IPS DF 6.9 (cell line): Measurements from ENCODE around the gene NLRC4.
"Not testable (repeated sequence)": the region's sequence is repeated elsewhere in the genome, so short reads cannot be mapped to it uniquely, and the experiment has no call there.

Source experiments
- DNase-seq: peaks from one replicate; pipeline ENCODE4 v3.0.0-alpha.2; 2013; ENCODE audit warnings: low read depth, low spot score
- H3K27ac ChIP-seq: one replicate; pipeline ENCODE4 v1.5.1; 2013; ENCODE audit warnings: low read length, control low read depth
- H3K27me3 ChIP-seq: 2 replicates; pipeline ENCODE4 v1.6.1; 2013; ENCODE audit warnings: mild to moderate bottlenecking, low read length; ENCODE audit not compliant: control insufficient read depth, insufficient read depth
- H3K36me3 ChIP-seq: 2 replicates; pipeline ENCODE4 v1.6.1; 2013; ENCODE audit warnings: low read length; ENCODE audit not compliant: control insufficient read depth, insufficient read depth
- H3K4me1 ChIP-seq: 2 replicates; pipeline ENCODE4 v1.6.1; 2013; ENCODE audit warnings: low read length; ENCODE audit not compliant: control insufficient read depth, insufficient read depth
- H3K4me3 ChIP-seq: 2 replicates; pipeline ENCODE4 v1.5.1; 2013; ENCODE audit warnings: mild to moderate bottlenecking, low read length
- H3K9me3 ChIP-seq: 2 replicates; pipeline ENCODE4 v1.6.1; 2013; ENCODE audit warnings: low read length, inconsistent platforms; ENCODE audit not compliant: control insufficient read depth, insufficient read depth
- WGBS: extraction: QIAGEN DNeasy Blood & Tissue Kit; methylation state at CpG from one replicate; pipeline ENCODE4 v1.1.7; 2013; ENCODE audit warnings: mixed read lengths, missing lambda C conversion rate; ENCODE audit not compliant: insufficient read length, insufficient coverage; 5-methylcytosine and 5-hydroxymethylcytosine counted together

The NLRC4 gene

DNA sequence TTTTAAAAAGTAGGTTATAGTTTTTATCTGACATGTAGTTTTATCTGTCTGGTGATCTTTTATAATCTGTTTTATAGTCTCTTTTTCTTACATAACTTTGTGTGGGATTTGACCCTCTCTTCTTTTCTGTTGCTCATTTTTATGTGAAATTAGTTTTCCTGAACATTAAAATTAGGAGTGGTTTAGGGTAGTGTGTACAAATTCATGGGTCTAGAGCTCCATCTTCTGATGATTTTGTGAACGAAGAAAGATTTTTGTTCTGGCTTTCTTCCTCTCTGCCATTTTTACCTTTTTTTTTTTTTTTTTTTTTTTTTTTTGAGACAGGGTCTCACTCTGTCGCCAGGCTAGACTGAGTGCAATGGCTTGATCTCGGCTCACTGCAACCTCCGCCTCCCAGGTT, 52.4 kb downstream of the NLRC4 start:
- no peaks in the 10 kb centered on the region for H3K27me3 ChIP-seq
- no CpG with 5 or more reads among the region's 4 CpGs for WGBS
- no peaks in the 10 kb centered on the region for H3K4me1 ChIP-seq
- no peak for DNase-seq
- H3K9me3 ChIP-seq: no peaks in the 10 kb centered on the region
- no peak overlapping the region for H3K27ac ChIP-seq
- H3K4me3 ChIP-seq: no peak overlapping the region
- no peaks in the 10 kb centered on the region for H3K36me3 ChIP-seq

DNA sequence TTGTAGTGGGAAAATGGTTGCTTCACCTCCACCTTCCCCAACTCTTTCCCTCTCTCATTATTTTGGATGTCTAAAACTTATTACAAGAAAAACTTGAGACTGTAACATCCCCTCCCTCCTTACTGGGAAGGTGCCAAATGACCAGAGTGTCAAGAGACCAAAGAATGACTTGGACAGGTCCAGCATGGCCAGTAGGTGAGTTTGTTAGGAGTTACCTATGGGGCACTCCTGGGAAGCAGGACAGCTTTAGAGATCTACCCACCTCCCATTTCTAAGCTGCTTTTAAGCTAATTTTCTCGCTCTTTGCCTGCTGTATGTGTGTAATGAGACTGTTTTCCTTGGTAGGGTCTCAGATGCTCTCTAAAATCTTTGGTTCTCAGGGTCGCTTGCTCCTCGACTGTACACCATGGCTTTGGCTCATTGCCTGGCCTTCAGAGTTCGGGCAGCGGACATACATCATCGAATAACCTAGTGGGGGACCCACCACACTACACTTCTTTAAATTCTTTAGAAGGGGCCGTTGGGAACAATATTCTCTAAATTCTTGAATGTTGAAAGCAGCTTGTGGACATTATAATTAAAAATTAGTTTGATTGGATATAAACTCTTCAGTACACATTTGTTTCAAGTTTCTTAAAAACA, 53.8 kb downstream of the NLRC4 start:
- no peak for DNase-seq
- Histone ChIP-seq H3K27ac (no peak overlapping the region), H3K9me3 (no peaks in the 10 kb centered on the region), H3K4me1 (no peaks in the 10 kb centered on the region), H3K27me3 (no peaks in the 10 kb centered on the region), H3K4me3 (no peak overlapping the region), H3K36me3 (no peaks in the 10 kb centered on the region)
- WGBS: no CpG with 5 or more reads among the region's 7 CpGs

GRCh38 chr2:32203428-32203827, 61.3 kb downstream of the NLRC4 start:
- WGBS: no CpG with 5 or more reads among the region's 3 CpGs
- not testable (repeated sequence) for H3K36me3 ChIP-seq, DNase-seq

DNA sequence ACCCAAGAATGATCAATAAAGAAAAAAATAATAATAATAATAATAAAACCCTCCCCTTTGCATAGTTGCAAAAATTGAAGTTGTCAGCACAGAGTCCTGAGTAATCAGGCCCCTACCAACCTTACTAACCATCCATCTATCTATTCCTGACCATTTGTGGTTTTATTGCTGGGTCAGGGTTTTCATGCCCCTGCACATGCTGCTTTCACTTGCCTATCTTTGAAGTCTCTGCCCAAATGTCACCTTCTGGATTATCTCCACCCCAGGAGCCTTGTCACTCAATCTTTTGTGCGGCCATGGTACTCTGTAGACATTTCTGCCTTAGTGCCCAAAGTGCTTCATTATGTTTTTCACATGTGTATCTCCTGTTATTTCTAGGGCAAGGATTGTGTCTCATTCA, 63.9 kb downstream of the NLRC4 start:
- no peak overlapping the region for H3K4me3 ChIP-seq
- no peaks in the 10 kb centered on the region for H3K9me3 ChIP-seq
- H3K36me3 ChIP-seq: peaks cover 3% of the 10 kb centered on the region; the same call in 1 of the 2 replicates
- H3K4me1 ChIP-seq: no peaks in the 10 kb centered on the region
- no peak overlapping the region for H3K27ac ChIP-seq
- WGBS: no CpG with 5 or more reads among the region's 1 CpG
- DNase-seq: no peak
- no peaks in the 10 kb centered on the region for H3K27me3 ChIP-seq

More at GRCh38 chr2:32203428-32203827, 61.3 kb downstream of the NLRC4 start:
- H3K27me3 ChIP-seq, H3K4me1 ChIP-seq, H3K9me3 ChIP-seq, H3K4me3 ChIP-seq, H3K27ac ChIP-seq: not testable (repeated sequence)

GRCh38 chr2:32192418-32192817, 72.3 kb downstream of the NLRC4 start:
- no peaks in the 10 kb centered on the region for H3K4me1 ChIP-seq
- H3K36me3 ChIP-seq: no peaks in the 10 kb centered on the region
- no peak overlapping the region for H3K27ac ChIP-seq
- DNase-seq: no peak
- no peaks in the 10 kb centered on the region for H3K9me3 ChIP-seq
- no peaks in the 10 kb centered on the region for H3K27me3 ChIP-seq
- no CpG with 5 or more reads among the region's 1 CpG for WGBS
- no peak overlapping the region for H3K4me3 ChIP-seq

GRCh38 chr2:32189011-32189410, 75.7 kb downstream of the NLRC4 start:
- Histone ChIP-seq H3K27ac (no peak overlapping the region), H3K27me3 (no peaks in the 10 kb centered on the region), H3K4me1 (no peaks in the 10 kb centered on the region), H3K9me3 (no peaks in the 10 kb centered on the region), H3K36me3 (no peaks in the 10 kb centered on the region), H3K4me3 (no peak overlapping the region)
- no CpG with 5 or more reads among the region's 6 CpGs for WGBS
- no peak for DNase-seq

- H3K4me1 ChIP-seq: no peaks in the 10 kb centered on the region
- no CpG with 5 or more reads among the region's 6 CpGs for WGBS
- no peaks in the 10 kb centered on the region for H3K9me3 ChIP-seq
- H3K27ac ChIP-seq: no peak overlapping the region
- H3K27me3 ChIP-seq: no peaks in the 10 kb centered on the region
- no peak for DNase-seq
- H3K36me3 ChIP-seq: no peaks in the 10 kb centered on the region; the same call in 1 of the 2 replicates
- H3K4me3 ChIP-seq: no peak overlapping the region
These were observed 82.0 kb downstream of the NLRC4 start for GRCh38 chr2:32182667-32183066.
